Activated T-cell treated with anti-CD3 and anti-CD28 coated beads, Interleukin-2, amount 50 U/mL, for 24 hours (primary cell): Measurements from ENCODE around the gene GAS6.

ENCODE experiments used
- DNase-seq: peaks from one replicate; pipeline ENCODE4 v3.0.0-alpha.2; 2020
- H3K27ac Mint-ChIP-seq: 2 replicates; pipeline ENCODE4 v1.8.0; 2020; ENCODE audit warnings: mild to moderate bottlenecking, mixed read lengths
- H3K27me3 Mint-ChIP-seq: 2 replicates; pipeline ENCODE4 v1.8.0; 2020; ENCODE audit warnings: mixed read lengths
- H3K36me3 Mint-ChIP-seq: 2 replicates; pipeline ENCODE4 v1.8.0; 2020; ENCODE audit warnings: low read depth, mixed read lengths
- H3K4me1 Mint-ChIP-seq: 2 replicates; pipeline ENCODE4 v1.8.0; 2020; ENCODE audit warnings: low read depth, mixed read lengths
- H3K4me3 Mint-ChIP-seq: 2 replicates; pipeline ENCODE4 v1.8.0; 2020; ENCODE audit warnings: mild to moderate bottlenecking, moderate library complexity, mixed read lengths
- H3K9me3 Mint-ChIP-seq: 2 replicates; pipeline ENCODE4 v1.8.0; 2020; ENCODE audit warnings: mixed read lengths

The GAS6 gene

DNA sequence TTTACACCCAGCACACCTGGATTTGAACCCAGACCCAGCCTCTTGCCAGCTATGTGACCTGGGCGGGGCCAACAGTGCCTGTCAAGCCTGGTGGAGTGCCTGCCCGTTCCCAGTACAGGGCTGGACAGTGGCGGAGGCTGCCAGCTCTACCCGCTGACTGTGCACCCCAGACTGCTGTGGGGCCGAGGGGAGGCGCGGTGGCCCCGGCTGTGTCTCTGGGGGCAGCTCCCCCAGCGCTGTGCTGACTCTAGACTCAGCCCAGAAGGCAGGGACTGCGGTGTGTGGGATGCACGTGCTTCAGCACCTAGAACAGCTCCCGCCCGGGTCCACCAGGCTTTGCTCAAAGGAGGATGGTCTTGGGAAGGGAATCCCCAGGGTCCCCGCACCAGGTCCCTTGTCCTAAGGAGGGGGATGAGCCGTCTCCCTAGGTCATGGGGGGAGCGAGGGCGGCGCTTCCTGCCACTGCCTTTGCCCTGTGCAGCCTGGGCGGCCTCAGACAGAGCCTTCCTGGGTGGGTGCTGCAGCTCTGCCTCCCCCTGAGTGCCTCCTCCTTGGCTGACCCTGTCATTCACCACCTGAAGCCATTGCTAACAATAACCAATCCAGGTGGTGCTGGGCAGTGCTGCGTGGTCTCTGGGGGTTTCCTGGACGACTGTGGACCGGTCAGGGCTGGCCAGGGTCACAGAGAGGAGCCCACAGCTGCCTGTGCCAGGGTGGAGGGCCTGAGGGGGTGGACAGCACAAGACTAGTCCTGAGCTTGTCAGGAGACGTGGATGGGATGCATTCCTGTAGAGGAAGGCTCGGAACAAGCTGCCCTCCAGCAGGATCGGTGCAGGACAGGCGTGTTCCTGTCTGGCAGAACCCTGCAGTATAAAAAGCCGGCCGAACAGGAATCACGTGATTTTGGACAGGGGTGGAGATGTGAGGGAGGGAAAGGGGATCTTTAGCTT, 86.3 kb downstream of the GAS6 start:
- peak; percentile 41 for DNase-seq
- peaks cover 27% of the 10 kb centered on the region for H3K27me3 Mint-ChIP-seq
- H3K27ac Mint-ChIP-seq: no peak overlapping the region
- peaks cover 2% of the 10 kb centered on the region for H3K9me3 Mint-ChIP-seq
- H3K4me3 Mint-ChIP-seq: no peak overlapping the region
- H3K4me1 Mint-ChIP-seq: peaks cover 2% of the 10 kb centered on the region
- H3K36me3 Mint-ChIP-seq: no peaks in the 10 kb centered on the region

DNA sequence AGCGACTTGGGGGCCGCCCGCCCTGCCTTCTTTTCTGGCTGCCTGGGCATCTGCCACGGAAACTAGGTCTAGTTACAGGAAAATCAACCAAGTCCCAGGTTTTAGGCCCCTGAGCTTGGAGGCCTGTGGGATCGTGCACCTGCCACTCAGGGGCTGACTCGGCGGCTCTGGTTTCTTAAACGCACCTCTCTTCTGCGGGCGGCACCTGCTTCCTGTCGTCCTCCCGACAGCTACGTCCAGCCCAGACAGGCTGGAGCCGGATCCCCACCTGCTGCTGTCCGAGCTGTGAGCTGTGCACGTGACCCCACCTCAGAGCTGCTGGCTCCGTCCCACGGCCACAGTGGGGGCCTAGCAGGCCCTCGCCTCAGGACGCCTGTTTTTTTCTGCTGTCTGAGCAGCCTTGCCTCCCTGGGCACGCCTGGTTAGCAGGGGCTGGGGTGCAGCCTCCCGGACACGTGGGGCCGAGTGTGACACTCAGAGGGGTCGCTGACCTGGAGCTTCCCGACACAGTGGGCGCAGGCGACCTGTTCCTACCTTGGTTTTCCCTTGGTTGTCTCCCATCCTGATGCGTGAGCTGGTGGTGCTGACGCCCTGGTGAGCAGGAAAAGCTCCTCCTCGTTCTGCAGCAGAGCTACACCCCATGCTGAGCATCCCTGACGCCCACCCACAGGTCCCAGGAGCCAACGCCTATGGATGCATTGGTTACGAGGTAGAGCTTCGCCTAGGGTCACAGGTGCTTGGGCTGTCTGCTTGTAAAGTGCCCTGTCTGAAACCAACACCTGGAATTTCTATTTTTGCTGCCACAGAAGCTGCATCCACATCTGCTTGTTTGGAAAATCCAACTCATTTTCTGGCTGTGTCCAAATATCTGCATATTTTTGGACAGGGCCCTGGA, 87.4 kb downstream of the GAS6 start:
- no peaks in the 10 kb centered on the region for H3K36me3 Mint-ChIP-seq
- H3K4me1 Mint-ChIP-seq: peaks cover 12% of the 10 kb centered on the region
- no peak overlapping the region for H3K27ac Mint-ChIP-seq
- peaks cover 5% of the 10 kb centered on the region for H3K9me3 Mint-ChIP-seq
- H3K27me3 Mint-ChIP-seq: peaks cover 27% of the 10 kb centered on the region
- no peak overlapping the region for H3K4me3 Mint-ChIP-seq
- DNase-seq: no peak

DNA sequence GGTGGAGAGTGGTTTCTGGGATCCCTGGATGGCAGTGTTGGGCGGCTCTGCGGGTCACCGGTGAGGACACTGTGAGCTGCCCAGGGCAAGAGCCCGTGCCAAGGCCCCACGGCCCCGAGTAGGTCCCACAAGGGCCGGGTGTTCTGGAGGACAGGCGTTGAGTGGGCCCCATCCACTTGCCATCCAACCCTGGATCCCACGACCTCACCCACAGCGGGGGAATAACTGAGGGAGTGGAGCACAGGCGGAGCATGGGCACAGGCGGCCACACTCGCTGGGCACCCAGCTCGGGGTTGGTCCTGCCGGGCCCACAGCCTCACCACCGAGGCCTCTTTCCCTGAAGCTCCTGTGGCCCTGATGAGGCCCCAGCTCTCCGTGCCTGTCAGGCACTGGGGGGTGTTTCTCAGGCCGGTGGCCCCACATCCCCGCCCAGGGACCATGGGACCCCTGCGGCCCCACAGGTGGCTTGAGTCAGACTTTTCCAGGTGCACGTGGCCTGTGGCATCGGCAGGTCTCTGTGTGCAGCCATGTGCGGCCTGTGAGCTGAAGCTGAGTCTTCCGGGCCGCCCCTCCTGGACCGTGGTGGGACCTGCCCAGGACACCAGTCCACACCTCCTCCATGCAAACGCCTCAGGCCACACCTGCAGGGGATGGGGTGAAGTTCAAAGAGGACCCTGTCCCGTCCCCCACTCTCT, 88.3 kb downstream of the GAS6 start:
- DNase-seq: no peak
- peaks cover 5% of the 10 kb centered on the region for H3K9me3 Mint-ChIP-seq
- H3K4me1 Mint-ChIP-seq: peaks cover 12% of the 10 kb centered on the region
- H3K27me3 Mint-ChIP-seq: peaks cover 27% of the 10 kb centered on the region
- H3K4me3 Mint-ChIP-seq: no peak overlapping the region
- H3K36me3 Mint-ChIP-seq: no peaks in the 10 kb centered on the region
- H3K27ac Mint-ChIP-seq: no peak overlapping the region

DNA sequence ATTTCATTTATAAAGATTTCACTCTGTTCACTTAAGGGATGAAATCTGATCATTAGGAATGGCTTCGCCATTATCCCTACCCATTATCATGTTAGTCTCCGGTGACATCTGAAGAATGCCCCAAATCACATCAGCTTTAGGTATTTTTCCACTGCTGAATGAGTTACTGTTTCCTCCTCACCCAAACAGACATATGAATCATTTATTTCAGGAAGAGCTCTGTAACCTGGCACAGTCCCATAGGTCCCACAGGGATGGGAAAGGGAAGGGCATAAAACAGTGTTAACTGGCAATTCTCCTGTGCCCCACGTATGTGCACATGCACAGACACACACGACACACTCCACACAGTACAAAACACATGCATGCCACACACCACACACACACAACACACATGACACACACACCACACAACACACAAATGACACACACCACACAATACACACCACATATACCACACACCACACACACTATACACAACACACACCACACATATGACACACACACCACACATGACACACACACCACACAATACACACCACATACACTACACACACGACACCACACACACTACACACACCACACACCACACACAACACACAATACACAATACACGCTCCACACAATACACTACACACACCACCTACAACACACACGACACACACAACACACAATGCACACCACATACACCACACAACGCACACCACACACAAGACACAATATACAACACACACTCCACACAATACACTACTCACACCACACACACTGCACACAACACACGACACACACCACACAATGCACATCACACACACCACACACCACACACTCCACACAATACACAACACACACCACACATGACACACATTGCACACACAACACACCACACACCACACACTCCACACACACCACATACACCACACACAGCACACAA, 89.4 kb downstream of the GAS6 start:
- Mint-ChIP-seq H3K9me3 (peaks cover 5% of the 10 kb centered on the region), H3K27me3 (peaks cover 23% of the 10 kb centered on the region), H3K4me3 (no peak overlapping the region)

DNA sequence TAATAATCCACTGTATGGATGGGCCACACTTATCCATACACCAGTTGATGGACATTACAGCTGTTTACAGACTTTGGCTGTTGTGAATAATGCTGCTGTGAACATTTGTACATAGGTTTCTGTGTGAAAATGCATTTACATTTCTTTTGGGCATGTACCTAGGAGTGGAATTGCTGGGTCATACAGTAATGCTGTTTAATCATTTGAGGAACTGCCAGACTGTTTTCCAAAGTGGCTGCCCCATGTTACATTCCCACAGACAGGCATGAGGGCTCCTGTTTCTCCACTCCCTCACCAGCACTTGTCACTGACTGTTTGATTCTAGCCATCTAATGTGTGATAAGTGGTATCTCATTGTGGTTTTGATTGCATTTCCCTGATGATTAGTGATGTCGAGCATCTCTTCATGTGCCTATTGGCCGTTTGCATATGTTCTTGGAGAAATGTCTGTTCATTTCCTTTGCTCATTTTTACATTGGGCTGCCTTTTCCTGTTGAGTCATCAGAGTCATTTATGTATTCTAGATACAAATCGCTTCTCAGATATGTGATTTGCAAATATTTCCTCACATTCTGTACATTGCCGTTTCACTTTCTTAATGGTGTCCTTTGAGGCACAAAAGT, 92.1 kb downstream of the GAS6 start:
- no peaks in the 10 kb centered on the region for H3K36me3 Mint-ChIP-seq
- peaks cover 12% of the 10 kb centered on the region for H3K4me1 Mint-ChIP-seq
- no peak overlapping the region for H3K4me3 Mint-ChIP-seq
- H3K9me3 Mint-ChIP-seq: peaks cover 5% of the 10 kb centered on the region
- H3K27me3 Mint-ChIP-seq: peaks cover 3% of the 10 kb centered on the region
- no peak for DNase-seq
- H3K27ac Mint-ChIP-seq: peak overlapping the region; percentile 74

More for the DNA sequence above, 89.4 kb downstream of the GAS6 start:
- Mint-ChIP-seq H3K36me3 (no peaks in the 10 kb centered on the region), H3K27ac (no peak overlapping the region), H3K4me1 (peaks cover 12% of the 10 kb centered on the region)
- no peak for DNase-seq

DNA sequence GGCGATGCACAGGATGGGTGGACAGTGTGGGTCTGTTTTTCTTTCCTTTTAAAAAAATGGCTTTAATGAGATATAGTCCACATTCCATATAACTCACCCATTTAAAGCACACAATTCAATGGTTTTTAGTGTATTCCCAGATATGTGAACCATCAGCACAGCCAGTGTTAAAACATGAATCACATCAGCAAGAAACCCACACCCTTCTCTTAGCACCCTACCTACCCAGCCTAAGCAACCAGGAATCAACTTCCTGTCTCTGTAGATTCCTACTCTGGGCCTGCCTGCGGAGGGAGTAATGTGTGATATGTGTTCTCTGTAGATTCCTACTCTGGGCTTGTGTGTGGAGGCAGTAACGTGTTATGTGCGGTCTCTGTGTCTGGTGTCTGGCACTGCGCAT, 92.9 kb downstream of the GAS6 start:
- H3K27ac Mint-ChIP-seq: no peak overlapping the region
- peaks cover 12% of the 10 kb centered on the region for H3K4me1 Mint-ChIP-seq
- no peaks in the 10 kb centered on the region for H3K36me3 Mint-ChIP-seq
- H3K27me3 Mint-ChIP-seq: peaks cover 4% of the 10 kb centered on the region
- H3K9me3 Mint-ChIP-seq: peaks cover 5% of the 10 kb centered on the region
- DNase-seq: no peak
- no peak overlapping the region for H3K4me3 Mint-ChIP-seq
